GM19395 (cell line): ENCODE results near the gene AQP6.

Source experiments
- ATAC-seq: cut with Tn5 transposase; IDR thresholded peaks from one replicate; pipeline ENCODE4 v1.9.1; 2021; ENCODE audit warnings: mild to moderate bottlenecking, moderate library complexity; ENCODE audit not compliant: unreplicated experiment

The AQP6 gene

DNA sequence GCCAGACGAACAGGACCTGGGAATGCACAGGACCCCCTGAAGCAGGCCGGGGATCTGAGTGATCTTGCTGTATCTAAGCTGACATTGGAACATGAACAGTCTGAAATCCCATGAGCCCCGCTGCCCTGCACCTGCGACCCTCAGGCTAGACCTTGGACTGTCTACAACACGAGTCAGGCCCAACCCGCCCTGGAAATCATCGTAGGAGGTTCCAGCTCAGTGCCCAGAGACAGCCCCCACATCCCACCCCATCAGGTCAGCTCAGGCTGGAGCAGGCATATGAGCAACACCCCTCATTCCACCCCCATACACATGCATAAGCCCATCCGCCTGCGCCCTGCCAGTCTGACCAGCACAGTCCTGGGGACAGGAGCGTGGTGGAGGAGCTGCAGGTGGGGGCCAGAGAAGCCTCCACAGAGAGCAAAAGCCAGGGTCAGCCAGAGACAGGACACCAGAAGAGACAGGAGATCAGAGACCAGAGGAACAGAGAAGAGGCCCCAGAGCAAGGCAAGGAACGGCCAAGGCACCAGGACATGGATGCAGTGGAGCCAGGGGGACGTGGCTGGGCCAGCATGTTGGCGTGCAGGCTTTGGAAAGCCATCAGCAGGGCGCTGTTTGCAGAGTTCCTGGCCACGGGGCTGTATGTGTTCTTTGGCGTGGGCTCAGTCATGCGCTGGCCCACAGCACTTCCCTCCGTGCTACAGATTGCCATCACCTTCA, at the start of gene AQP6:
TSS of gene AQP6 (plus strand) at position 307 of the 720 bp plus-strand sequence. CDS start at position 534, 227 bp downstream.
- no peak for ATAC-seq

GRCh38 chr12:49923035-49923644, 49.6 kb upstream of the AQP6 start:
- ATAC-seq = no peak

DNA sequence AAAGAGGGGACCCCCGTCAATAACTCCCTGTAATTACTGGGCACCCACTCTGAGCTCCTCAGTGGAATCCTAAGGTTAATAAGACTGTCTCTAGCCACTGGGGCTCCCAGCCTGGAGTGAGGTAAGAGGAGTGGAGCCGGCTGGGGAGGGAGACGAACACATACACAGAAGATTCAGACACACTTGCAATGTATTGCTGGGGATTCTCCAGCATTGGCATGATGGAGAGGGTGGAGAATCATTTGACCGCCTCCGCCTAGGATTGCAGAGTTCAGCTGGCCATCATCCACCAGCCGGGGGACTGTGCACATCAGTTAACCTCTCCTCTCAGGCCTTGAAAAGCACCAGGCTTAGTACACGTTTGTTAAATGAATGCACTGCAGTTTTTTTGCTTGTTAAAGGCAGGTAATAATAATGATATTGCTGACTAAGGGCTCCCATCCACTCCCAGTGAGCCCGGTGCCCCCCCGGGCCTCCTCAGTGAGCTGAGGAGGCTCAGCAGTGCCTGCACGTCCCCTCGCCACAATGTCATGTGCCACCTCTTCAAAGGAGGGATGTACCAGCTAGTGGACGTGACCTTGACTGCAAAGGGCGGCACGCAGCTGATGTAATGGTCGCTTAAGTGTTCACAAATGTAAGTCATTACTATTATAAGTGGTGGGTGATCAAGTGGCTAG, 48.7 kb upstream of the AQP6 start:
- ATAC-seq = no peak

- no peak for ATAC-seq
These were observed 48.0 kb upstream of the AQP6 start for GRCh38 chr12:49924628-49925246.

DNA sequence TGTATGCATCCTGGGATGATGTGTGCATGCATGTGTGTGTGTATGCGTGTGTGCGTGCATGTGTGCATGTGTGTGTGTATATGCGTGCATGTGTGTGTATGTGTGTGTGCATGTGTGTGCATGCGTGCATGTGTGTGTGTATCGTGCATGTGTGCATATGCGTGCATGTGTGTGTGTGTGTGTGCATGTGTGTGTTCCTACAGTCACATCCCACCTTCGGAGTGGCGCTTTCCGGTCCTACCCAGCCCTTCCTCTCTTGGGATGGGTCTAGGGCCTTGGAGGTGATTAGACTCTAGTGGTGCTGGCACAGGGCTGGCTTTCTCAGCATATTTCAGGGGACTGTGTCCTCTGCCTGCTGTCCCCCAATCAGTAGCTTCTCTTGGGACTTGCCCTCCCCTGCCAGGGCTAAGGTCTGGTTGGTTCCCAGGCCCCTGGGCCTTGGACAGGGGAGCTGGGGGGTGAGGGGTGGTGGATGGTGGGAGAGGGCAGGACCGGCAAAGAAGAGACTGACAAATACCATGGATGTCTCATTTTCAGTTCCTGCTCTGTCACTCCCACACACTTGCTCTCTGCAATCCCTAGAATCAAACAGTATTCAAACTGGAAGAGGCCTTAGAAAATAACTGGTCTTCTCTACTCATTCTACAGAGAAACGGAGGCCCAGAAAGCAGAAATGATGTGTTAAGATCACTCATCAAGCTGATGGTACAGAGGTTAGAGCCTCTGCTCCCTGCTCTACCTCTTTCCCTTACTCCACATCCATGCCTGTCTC, 47.1 kb upstream of the AQP6 start:
- ATAC-seq = no peak

- no peak for ATAC-seq
These were observed 44.3 kb upstream of the AQP6 start for GRCh38 chr12:49928471-49928870.

- ATAC-seq = no peak
These were observed 43.2 kb upstream of the AQP6 start for GRCh38 chr12:49929581-49929980.

DNA sequence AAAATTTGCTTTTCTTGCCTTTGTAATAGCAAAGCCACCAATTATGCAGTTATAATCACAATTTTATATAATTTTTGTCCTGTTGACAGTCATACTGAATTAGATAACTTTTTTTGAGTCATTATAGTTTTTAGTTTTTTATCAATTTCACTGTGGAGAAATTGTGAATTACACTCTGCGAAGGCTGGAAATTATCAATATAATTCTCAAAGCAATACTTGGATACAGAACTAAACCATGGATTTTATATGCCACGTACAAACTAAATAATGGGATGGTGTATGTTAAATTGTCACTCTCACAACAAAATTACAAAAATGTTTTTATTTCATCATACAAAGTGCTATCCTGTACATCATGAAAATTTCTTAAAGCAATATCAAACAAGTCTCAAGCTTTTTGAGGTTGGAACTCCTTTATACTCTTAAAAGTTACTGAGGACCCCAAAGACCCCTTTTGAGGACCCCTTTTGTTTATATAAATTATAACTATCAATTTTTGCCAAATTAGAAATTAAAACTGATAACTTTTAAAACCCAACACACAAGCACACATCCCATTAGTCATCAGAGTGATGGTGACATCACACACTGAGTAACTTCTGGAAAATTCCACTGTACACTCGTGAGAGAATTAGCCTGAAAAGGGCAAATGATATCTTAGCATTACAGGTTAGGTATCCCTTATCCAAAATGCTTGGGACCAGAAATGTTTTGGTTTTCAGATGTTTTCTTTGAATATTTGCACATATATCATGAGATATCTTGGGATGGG, 42.0 kb upstream of the AQP6 start:
- ATAC-seq = no peak

GRCh38 chr12:49932023-49932422, 40.7 kb upstream of the AQP6 start:
- no peak for ATAC-seq

DNA sequence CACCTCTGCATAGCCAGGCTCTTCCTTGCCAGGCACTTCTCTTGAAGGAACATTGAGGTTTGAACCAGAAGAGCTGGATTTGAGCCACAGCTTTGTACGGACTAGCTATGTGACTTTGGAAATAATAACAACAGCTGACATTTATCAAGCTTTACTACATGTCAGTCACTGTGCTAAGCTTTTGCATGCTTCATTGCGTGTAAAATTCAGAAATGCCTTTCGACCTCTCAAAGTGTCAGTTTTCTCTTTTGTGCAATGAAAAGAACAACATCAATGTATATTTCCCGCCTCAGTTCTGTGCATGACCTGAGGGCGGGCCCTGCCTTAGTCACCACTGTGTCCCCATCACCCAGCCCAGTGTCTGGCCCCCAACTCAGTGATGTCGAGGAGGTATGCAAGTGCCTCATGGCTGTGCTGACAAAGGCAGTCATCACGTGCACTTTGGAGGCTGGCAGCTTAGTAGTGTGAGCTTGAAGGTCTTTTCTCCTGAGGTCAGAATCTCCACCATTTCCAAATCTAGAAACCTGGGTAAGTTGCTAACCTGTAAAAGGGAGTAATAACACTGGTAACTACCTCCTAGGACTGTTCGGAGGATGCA, 40.1 kb upstream of the AQP6 start:
- ATAC-seq = no peak

DNA sequence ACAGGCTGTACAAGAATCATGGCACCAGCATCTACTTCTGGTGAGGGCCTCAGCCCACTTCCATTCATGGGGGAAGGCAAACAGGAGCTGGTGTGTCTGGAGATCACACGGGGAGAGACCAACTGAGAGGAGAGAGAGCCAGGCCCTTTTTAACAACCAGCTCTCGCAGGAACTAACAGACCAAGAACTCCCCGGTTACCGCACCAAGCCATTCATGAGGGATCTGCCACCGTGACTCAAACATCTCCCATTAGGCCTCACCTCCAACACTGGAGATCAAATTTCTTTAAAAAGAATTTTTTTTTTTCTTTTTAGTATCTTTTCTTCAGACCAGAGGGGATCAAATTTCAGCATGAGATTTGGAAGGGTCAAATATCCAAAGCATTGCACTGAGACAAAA, 39.0 kb upstream of the AQP6 start:
- no peak for ATAC-seq

- no peak for ATAC-seq
These were observed 38.2 kb upstream of the AQP6 start for GRCh38 chr12:49934505-49934904.

- ATAC-seq = no peak
These were observed 35.8 kb upstream of the AQP6 start for GRCh38 chr12:49936925-49937324.

DNA sequence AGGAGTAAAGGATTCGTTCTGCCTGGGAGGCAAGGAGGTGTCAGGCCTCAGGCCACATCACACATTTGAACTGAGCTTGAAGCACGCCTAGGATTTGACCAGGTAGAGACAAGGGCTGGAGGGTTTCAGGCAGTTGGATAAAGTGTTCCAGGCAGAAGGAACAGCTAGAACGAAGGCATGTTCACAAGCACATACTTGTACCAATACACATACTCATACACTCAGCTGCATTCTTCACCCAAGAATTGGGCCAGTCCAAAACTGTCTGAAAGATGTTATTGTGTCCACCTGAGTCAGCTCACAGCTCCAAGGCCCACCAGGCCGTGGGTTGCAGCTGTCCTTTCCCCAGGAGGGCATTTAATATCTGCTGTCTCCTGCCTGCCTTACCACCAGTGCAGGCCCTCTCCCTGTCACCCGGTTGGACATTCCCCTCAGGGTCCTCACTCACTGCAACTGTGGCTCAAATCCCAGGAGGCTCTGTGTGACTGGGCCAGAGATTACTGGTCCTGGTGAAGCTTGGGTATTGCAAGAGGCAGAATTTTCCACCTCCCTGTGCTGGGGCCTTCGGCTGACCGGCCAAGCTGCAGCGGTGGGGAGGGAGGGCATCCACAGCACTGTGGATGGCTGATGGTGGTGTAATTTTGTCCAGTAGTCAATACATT, 35.0 kb upstream of the AQP6 start:
- ATAC-seq = no peak

DNA sequence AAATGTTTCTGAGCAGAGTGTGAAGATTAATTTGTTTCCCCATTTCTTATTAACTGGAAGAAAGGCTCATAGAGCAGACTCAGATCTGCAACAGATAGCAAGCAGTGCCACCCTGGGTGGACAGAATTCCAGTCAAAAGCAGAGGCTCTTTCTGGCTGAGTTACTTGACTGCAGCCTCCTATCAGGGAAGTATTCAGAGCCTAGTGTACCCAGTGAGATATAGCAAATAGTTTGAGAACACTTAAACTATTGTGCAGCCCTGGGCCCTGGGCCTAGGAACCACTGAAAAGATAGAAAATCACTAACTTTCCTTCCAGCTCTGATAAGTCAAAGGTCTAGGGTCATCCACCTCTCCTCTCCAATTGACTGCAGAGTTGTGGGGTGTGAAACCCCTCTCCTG, 33.4 kb upstream of the AQP6 start:
- no peak for ATAC-seq

DNA sequence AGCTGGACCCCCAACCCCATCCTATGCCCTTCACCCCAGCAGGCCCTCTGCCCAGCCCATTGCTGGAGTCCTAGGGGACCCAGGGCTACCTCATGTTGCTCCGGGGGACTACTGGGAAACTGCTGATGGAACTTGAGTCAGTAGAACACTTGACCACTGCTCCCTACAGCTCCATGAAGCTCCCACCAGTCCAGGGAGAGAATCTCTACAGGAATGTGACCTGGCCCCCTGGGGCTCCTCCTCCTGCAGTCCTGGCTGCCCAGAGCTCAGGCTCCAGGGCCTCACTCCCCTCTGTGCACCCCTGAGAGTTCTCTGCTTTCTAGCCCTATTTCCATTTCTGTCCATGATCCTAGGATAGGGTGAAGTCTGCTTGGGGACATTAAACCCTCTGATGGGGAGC, 33.0 kb upstream of the AQP6 start:
- no peak for ATAC-seq

DNA sequence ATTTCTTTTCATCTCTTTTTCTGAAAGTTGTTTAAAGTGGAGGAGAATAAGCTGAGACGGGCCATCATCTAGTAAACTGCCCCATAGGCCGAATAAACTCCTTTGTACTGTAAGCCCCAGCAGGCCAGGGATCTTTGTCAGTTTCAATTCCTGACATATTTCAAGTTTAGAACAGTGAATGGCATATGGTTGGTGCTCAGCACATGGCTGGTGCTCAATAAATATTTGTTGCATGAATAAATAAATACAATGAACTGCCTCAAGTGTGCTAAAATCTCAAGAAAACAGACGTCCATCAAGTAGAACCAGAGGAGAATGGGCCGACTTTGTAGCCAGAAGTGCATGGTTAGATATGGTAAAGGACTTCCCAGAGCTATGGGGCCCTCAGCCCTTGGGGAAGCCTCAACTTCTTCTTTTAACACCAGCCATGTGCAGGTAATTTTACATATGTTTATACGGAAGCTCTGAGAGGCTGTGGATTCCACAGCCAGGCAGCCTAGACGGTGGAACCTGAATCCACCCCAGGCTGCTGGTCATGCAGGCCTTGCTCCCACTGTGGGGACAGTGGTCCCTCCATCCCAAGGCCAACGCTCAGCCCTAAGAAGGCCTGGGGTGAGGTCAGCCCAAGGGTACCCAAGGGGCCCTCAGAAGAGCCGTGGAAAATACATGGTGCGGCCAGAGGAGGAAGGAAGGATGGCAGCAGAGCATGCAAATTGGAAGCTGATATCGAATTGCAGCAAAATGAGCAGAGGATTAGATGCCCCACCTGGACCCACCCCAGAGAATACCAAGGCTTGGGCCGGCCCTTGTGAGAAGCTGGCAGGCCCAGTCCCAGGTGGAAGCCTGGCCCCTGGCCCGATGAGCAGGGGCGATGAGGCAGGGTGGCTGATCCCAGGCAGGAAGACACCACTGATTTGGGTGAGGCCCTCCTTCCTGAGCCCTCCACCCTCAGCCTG, 30.9 kb upstream of the AQP6 start:
- no peak for ATAC-seq

DNA sequence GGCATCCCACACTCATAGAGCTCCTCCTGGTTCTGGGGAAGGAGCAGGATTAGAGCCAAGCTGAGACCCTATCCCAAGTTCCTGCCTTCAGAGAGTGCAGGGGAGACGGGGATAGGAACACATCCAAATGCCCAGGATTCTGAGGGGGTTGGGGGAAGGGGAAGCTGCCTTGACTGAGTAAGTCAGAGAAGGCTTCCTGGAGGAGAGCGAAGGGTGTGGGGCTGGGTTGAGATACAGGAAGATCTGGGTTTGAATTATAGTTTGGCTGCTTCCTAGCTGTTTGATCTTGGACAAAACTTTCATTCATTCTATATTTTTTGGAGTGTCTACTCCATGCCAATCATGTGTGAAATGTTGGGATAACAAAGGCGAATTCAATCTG, 30.2 kb upstream of the AQP6 start:
- ATAC-seq = no peak
